ENCODE data around the gene ELN. TPM values are rescaled to one million over a fixed set of nuclear protein-coding genes. Genes with fewer than 3 reads are reported as not detected.
A peak's percentile ranks its signal among the peaks of the same experiment; 100 is the strongest.

The ELN gene
- total and polyA plus RNA-seq, 9 of the 15 experiments (the other 6 are each of a cell fraction or from before 2014, with no cell fraction given) = 0.20 TPM; not detected in 8

DNA sequence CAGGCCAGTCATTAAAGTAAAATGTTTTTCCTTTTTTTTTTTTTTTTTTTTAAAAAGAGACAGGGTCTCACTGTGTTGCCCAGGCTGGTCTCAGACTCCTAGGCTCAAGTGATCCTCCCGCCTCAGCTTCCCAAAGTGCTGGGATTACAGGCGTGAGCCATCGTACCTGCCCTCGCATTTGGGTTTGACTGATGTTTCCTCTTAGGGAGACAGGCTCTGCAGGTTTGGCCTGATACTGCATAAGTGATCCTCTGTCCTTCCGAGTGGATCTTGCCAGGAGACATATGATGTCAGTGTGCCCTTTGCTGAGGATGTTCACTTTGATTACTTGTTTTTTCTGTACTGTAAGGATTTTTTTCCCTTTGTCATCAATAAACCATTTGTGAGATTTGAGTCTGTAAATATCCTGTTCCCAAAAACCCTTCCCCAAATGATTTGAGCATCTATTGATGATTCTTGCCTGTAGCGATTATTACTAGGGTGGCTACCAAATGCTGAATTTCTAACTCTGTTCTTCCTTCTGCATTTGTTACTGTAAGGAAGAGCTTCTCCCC, 75.3 kb downstream of the ELN start:
- no peaks in the 10 kb centered on the region for H3K9me3 ChIP-seq (replicated peaks; ENCODE audit: control insufficient read depth, insufficient read depth, low read depth, low read length)
- no peak overlapping the region for H3K4me3 ChIP-seq
- no peaks in the 10 kb centered on the region for H4K20me1 ChIP-seq (replicated peaks; ENCODE audit: control insufficient read depth, insufficient read depth, low read length)
- ChIA-PET CTCF (ENCODE audit: low intra/inter-chr PET ratio) (no interaction called here), POLR2A (interaction anchor here (2.0 kb wide), 1 partner anchor 13 kb away, joined by 5 read pairs; no protein-coding TSS in a partner anchor)
- ATAC-seq = no peak
- peak; percentile 40; the same call in 1 of the 2 replicates for TF ChIP-seq ZNF316 (IDR thresholded peaks at IDR 0.05)
- TF ChIP-seq ZNF121 (CRISPR knock-in tag; conservative IDR thresholded peaks at IDR 0.05) = 0 out of 2 replicates have a peak, but pooled peaks have one; percentile 3
- TF ChIP-seq MAFG (tag; conservative IDR thresholded peaks at IDR 0.05) = peak; percentile 39; the same call in 1 of the 2 replicates
- TF ChIP-seq TRIM24 (IDR thresholded peaks at IDR 0.05) = no peak
- no peak overlapping the region for H3K4me2 ChIP-seq (ENCODE audit: insufficient read depth, low read length)
- peaks cover 75% of the 10 kb centered on the region; the same call in 2 of the 3 replicates for H3K36me3 ChIP-seq (ENCODE audit: control insufficient read depth, insufficient read depth, low read length)
- no TSS peak for BruUV-seq (replicated peaks)
- H2AFZ ChIP-seq (ENCODE audit: low read depth, low read length) = no peak overlapping the region
- WGBS (ENCODE audit: insufficient coverage, low coverage, missing lambda C conversion rate) = 95% methylated on average over 6 of the region's 6 CpGs
- no peak overlapping the region for H3K9ac ChIP-seq (ENCODE audit: insufficient read depth in 1 of 2, low read depth in 2 of 2, low read length in 2 of 2)
- H3K79me2 ChIP-seq (ENCODE audit: control insufficient read depth, insufficient read depth, low read length) = no peaks in the 10 kb centered on the region
- no peaks in the 10 kb centered on the region for H3K27me3 ChIP-seq (ENCODE audit: control insufficient read depth in 2 of 2, insufficient read depth in 2 of 2, low read length in 2 of 2)
- intact Hi-C loops (cut with micrococcal nuclease) (no loop called here), in situ Hi-C loops (cut with MboI) (no loop called here)
- DNase-seq (ENCODE audit: extremely low read depth in 1 of 4, low spot score in 3 of 4) = no peak
- no peak overlapping the region for H3K27ac ChIP-seq (ENCODE audit: extremely low read depth, low read depth, low read length)
- H3K9me1 ChIP-seq (ENCODE audit: control insufficient read depth, insufficient read depth, low read length) = no peaks in the 10 kb centered on the region
- peaks cover 7 to 14% of the 10 kb centered on the region in 2 experiments; a peak in 3 of 5 replicates for H3K4me1 ChIP-seq (replicated peaks in 1 of 2; ENCODE audit: control insufficient read depth in 2 of 2, insufficient read depth in 2 of 2, low read length in 2 of 2)
- no peak for FAIRE-seq

DNA sequence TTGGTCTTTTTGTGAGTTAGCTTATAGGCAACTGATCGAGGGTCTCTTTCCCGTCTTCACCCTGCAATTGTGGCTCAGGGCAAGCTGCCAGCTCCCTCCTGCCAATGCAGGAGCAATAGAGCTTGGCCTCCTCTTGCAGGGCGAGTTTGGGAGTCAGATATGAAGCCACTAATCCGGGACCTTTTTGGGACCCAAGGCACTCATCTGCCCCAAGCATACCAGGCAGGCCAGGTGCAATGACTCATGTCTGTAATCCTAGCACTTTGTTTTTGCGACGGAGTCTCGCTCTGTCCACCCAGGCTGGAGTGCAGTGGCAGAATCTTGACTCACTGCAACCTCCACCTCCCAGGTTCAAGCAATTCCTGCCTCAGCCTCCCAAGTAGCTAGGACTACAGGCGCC, 76.7 kb downstream of the ELN start:
- 81% methylated on average over 8 of the region's 8 CpGs for WGBS (ENCODE audit: insufficient coverage, low coverage, missing lambda C conversion rate)
- DNase-seq (ENCODE audit: extremely low read depth in 1 of 4, low spot score in 3 of 4) = no peak
- Histone ChIP-seq H3K9me3 (replicated peaks; ENCODE audit: control insufficient read depth, insufficient read depth, low read depth, low read length) (no peaks in the 10 kb centered on the region), H3K4me1 (replicated peaks in 1 of 2; ENCODE audit: control insufficient read depth in 2 of 2, insufficient read depth in 2 of 2, low read length in 2 of 2) (peaks cover 7 to 11% of the 10 kb centered on the region in 2 experiments; a peak in 3 of 5 replicates), H4K20me1 (replicated peaks; ENCODE audit: control insufficient read depth, insufficient read depth, low read length) (no peaks in the 10 kb centered on the region), H3K9me1 (ENCODE audit: control insufficient read depth, insufficient read depth, low read length) (no peaks in the 10 kb centered on the region), H2AFZ (ENCODE audit: low read depth, low read length) (no peak overlapping the region), H3K79me2 (ENCODE audit: control insufficient read depth, insufficient read depth, low read length) (no peaks in the 10 kb centered on the region), H3K4me2 (ENCODE audit: insufficient read depth, low read length) (no peak overlapping the region), H3K9ac (ENCODE audit: insufficient read depth in 1 of 2, low read depth in 2 of 2, low read length in 2 of 2) (no peak overlapping the region), H3K27me3 (ENCODE audit: control insufficient read depth in 2 of 2, insufficient read depth in 2 of 2, low read length in 2 of 2) (no peaks in the 10 kb centered on the region), H3K4me3 (no peak overlapping the region), H3K27ac (ENCODE audit: extremely low read depth, low read depth, low read length) (no peak overlapping the region), H3K36me3 (ENCODE audit: control insufficient read depth, insufficient read depth, low read length) (peaks cover 70% of the 10 kb centered on the region; the same call in 2 of the 3 replicates)
- in situ Hi-C loops (cut with MboI) (no loop called here), intact Hi-C loops (cut with micrococcal nuclease) (no loop called here)
- ChIA-PET CTCF (ENCODE audit: low intra/inter-chr PET ratio) (no interaction called here), POLR2A (interaction anchor here (0.6 to 2.0 kb wide), 6 partner anchors 11 to 429 kb away, joined by 3 to 5 read pairs (median 4); no protein-coding TSS in a partner anchor)
- no peak for ATAC-seq
- no peak for FAIRE-seq
- BruUV-seq (replicated peaks) = no TSS peak
- TF ChIP-seq ZNF445 (CRISPR knock-in tag; IDR thresholded peaks at IDR 0.05; ENCODE audit: low read depth) (no peak), MTA2 (IDR thresholded peaks at IDR 0.05; ENCODE audit: low read depth) (no peak), ADNP (tag; IDR thresholded peaks at IDR 0.05) (no peak)
- TF ChIP-seq, protein P1, sequence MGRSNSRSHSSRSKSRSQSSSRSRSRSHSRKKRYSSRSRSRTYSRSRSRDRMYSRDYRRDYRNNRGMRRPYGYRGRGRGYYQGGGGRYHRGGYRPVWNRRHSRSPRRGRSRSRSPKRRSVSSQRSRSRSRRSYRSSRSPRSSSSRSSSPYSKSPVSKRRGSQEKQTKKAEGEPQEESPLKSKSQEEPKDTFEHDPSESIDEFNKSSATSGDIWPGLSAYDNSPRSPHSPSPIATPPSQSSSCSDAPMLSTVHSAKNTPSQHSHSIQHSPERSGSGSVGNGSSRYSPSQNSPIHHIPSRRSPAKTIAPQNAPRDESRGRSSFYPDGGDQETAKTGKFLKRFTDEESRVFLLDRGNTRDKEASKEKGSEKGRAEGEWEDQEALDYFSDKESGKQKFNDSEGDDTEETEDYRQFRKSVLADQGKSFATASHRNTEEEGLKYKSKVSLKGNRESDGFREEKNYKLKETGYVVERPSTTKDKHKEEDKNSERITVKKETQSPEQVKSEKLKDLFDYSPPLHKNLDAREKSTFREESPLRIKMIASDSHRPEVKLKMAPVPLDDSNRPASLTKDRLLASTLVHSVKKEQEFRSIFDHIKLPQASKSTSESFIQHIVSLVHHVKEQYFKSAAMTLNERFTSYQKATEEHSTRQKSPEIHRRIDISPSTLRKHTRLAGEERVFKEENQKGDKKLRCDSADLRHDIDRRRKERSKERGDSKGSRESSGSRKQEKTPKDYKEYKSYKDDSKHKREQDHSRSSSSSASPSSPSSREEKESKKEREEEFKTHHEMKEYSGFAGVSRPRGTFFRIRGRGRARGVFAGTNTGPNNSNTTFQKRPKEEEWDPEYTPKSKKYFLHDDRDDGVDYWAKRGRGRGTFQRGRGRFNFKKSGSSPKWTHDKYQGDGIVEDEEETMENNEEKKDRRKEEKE (IDR thresholded peaks at IDR 0.05; ENCODE audit: borderline replicate concordance in 1 of 2, control insufficient read depth in 1 of 2, low read depth in 2 of 2, low read length in 1 of 2) = no peak
- TF ChIP-seq, protein P2, sequence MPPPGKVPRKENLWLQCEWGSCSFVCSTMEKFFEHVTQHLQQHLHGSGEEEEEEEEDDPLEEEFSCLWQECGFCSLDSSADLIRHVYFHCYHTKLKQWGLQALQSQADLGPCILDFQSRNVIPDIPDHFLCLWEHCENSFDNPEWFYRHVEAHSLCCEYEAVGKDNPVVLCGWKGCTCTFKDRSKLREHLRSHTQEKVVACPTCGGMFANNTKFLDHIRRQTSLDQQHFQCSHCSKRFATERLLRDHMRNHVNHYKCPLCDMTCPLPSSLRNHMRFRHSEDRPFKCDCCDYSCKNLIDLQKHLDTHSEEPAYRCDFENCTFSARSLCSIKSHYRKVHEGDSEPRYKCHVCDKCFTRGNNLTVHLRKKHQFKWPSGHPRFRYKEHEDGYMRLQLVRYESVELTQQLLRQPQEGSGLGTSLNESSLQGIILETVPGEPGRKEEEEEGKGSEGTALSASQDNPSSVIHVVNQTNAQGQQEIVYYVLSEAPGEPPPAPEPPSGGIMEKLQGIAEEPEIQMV (tag; conservative IDR thresholded peaks at IDR 0.05; ENCODE audit: low read depth) = no peak
